Esophagus squamous epithelium (tissue), 5 donors: Measurements from ENCODE around the gene ZNF766. TPM values are rescaled to one million over a fixed set of nuclear protein-coding genes. Genes with fewer than 3 reads are reported as not detected.
"Not testable (repeated sequence)": the region's sequence is repeated elsewhere in the genome, so short reads cannot be mapped to it uniquely, and the experiment has no call there.

Experiments used
- DNase-seq: peaks from one replicate; lab custom pipeline; 2025; lab: John Stamatoyannopoulos, UW
- H3K27ac ChIP-seq, 4 donors: fragments of 200-600 bp; sonication (generic); one replicate each; pipeline ENCODE4 v1.5.1; 2016 to 2019; ENCODE audit warnings: mild to moderate bottlenecking in 1 of 4
- H3K27me3 ChIP-seq, 4 donors: fragments of 200-600 bp; sonication (generic); 1 replicate in 3 of 4; 2 replicates in 1 of 4; pipeline versions ENCODE4 v1.5.1 to v1.6.0; 2017 to 2021; ENCODE audit warnings: antibody characterized with exemption in 1 of 4
- H3K36me3 ChIP-seq, 3 donors: fragments of 200-600 bp; sonication (generic); one replicate each; pipeline ENCODE4 v1.5.1; 2016 to 2019
- H3K4me1 ChIP-seq, 3 donors: fragments of 200-600 bp; sonication (generic); one replicate each; pipeline ENCODE4 v1.5.1; 2017 to 2019
- H3K4me3 ChIP-seq, 4 donors: fragments of 200-600 bp; sonication (generic); 1 replicate in 3 of 4; 2 replicates in 1 of 4; pipeline ENCODE4 v1.5.1; 2016 to 2019; ENCODE audit warnings: mild to moderate bottlenecking in 2 of 4, moderate library complexity in 1 of 4
- H3K9me3 ChIP-seq, 3 donors: fragments of 200-600 bp; sonication (generic); one replicate each; pipeline ENCODE4 v1.5.1; 2016 to 2019
- POLR2A ChIP-seq, 4 donors: fragments of 450-650 bp; IDR thresholded peaks; one replicate each; pipeline ENCODE4 v1.6.1; 2017; ENCODE audit warnings: antibody characterized with exemption in 4 of 4, mild to moderate bottlenecking in 4 of 4, moderate library complexity in 3 of 4
- WGBS, 2 donors: methylation state at CpG; one replicate each; pipeline ENCODE4 v1.1.5; 2018; 5-methylcytosine and 5-hydroxymethylcytosine counted together
- intact Hi-C: fragments of 100-400 bp; cut with DNase I; formaldehyde crosslinking; loops from one replicate; pipeline ENCODE4 v1.15.0; 2022
- total RNA-seq, 4 donors: library from RNA; depleted of rRNA; stranded (reverse); fragments of >200 nt; gene quantifications; one replicate each; pipeline ENCODE4 v1.1.0, GENCODE V29; 2016
- TF ChIP-seq, protein P1 (sequence below), 6 experiments: fragments of 450-650 bp in 4 of 6; fragments of 200-600 bp in 2 of 6; sonication (generic) in 2 of 6; IDR thresholded peaks; one replicate each; pipeline ENCODE4 v1.5.1; 2016 to 2019; ENCODE audit warnings: antibody characterized with exemption in 6 of 6, mild to moderate bottlenecking in 4 of 6, moderate library complexity in 4 of 6
- donor health status: DM: yes; HTN: yes; CAD: no.

The ZNF766 gene
- total RNA-seq, 4 donors from 2014 or later = 2.5 to 8.4 (median 3.9) TPM

DNA sequence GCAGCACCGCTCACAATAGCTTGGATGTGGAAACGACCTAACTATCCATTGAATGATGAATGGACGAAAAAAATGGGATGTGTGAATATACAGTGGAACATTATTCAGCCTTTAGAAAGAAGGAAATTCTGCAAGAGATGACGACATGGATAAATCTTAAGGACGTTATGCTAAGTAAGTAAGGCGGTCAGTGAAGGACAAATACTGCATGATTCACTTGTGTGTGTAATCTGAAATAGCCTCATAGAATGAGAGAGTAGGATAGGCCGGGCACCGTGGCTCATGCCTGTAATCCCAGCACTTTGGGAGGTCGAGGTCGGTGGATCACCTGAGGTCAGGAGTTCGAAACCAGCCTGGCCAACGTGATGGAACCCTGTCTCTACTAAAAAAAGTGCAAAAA, 25.4 kb upstream of the ZNF766 start:
- TF ChIP-seq POLR2A (IDR thresholded peaks at IDR 0.05) = no peak
- TF ChIP-seq, protein P1, sequence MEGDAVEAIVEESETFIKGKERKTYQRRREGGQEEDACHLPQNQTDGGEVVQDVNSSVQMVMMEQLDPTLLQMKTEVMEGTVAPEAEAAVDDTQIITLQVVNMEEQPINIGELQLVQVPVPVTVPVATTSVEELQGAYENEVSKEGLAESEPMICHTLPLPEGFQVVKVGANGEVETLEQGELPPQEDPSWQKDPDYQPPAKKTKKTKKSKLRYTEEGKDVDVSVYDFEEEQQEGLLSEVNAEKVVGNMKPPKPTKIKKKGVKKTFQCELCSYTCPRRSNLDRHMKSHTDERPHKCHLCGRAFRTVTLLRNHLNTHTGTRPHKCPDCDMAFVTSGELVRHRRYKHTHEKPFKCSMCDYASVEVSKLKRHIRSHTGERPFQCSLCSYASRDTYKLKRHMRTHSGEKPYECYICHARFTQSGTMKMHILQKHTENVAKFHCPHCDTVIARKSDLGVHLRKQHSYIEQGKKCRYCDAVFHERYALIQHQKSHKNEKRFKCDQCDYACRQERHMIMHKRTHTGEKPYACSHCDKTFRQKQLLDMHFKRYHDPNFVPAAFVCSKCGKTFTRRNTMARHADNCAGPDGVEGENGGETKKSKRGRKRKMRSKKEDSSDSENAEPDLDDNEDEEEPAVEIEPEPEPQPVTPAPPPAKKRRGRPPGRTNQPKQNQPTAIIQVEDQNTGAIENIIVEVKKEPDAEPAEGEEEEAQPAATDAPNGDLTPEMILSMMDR (IDR thresholded peaks at IDR 0.05) = no peak
- intact Hi-C loops = no loop called here
- Histone ChIP-seq H3K36me3 (no peaks in the 10 kb centered on the region), H3K4me3 (no peak overlapping the region), H3K27me3 (no peaks in the 10 kb centered on the region), H3K4me1 (no peaks in the 10 kb centered on the region), H3K9me3 (no peaks in the 10 kb centered on the region), H3K27ac (no peak overlapping the region)
- no peak for DNase-seq
- WGBS, 2 donors = 76 to 83% methylated on average over 12 of the region's 12 CpGs

DNA sequence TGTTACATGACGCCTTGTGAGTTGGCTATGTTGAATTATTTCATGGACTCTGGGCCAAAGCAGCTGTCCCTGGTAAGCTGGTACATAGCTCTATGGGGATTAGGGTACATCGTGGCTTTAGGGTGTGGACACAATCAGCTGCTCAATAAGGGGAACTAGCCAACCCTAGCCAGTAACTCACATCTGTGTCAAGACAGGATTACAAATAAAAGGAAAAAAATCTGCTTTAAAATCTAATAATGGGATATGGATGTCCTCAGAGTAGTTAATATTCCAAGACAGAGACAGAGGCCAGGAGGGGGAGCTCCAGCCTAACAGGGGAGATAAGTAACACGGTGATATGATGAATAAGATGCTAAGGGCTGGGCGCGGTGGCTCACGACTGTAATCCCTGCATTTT, 21.1 kb upstream of the ZNF766 start:
- no peak for TF ChIP-seq POLR2A (IDR thresholded peaks at IDR 0.05)
- TF ChIP-seq, protein P1 (IDR thresholded peaks at IDR 0.05) = peak in 5 of 6 experiments; percentile 28 to 53 (median 32)
- intact Hi-C loops = no loop called here
- Histone ChIP-seq H3K36me3 (no peaks in the 10 kb centered on the region), H3K27ac (no peak overlapping the region), H3K9me3 (no peaks in the 10 kb centered on the region), H3K4me1 (no peaks in the 10 kb centered on the region), H3K4me3 (no peak overlapping the region), H3K27me3 (no peaks in the 10 kb centered on the region)
- DNase-seq = no peak
- WGBS, 2 donors = 7 to 20% methylated on average over 6 of the region's 6 CpGs

DNA sequence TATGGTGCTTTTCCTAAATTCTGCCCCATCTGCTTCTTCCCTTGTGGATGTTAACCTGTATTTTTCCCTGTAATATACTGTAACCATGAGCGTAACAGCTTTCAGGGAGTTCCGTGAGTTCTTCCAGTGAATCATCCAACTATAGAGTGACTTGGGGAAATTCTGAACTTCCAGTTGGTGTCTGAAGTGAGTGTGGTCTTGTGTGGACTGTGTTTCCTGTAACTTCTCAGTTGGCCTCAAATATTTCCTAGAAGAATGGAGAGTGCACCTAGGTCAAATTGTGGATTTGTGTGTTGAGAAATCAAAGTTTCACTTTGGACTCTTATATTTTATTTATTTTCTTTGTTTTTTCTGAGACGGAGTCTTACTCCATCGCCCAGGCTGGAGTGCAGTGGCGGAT, 11.0 kb upstream of the ZNF766 start:
- H3K27ac ChIP-seq = no peak overlapping the region
- no peaks in the 10 kb centered on the region for H3K4me1 ChIP-seq
- intact Hi-C loops = no loop called here
- WGBS, 2 donors = 94 to 96% methylated on average over 5 of the region's 5 CpGs
- H3K27me3 ChIP-seq = no peaks in the 10 kb centered on the region
- peaks cover 0 to 7% (median 0%) of the 10 kb centered on the region in 3 donors for H3K9me3 ChIP-seq
- no peak overlapping the region for H3K4me3 ChIP-seq
- no peaks in the 10 kb centered on the region for H3K36me3 ChIP-seq
- no peak for DNase-seq
- TF ChIP-seq, protein P1 (IDR thresholded peaks at IDR 0.05) = no peak
- TF ChIP-seq POLR2A (IDR thresholded peaks at IDR 0.05) = no peak

DNA sequence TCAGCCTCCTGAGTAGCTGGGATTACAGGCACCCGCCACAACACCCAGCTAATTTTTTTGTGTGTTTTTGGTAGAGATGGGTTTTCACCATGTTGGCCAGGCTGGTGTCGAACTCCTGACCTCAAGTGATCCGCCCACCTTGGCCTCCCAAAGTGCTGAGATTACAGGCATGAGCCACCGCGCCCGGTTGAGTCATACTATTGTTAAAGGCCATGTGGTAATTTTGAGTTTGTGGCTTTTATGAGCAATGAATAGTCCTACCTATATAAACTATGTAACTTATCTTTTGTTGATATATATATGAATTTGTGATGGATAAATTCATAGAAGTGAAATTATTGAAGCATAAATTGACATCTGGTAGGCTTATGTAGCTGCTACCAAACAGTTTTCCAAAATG, 3.8 kb upstream of the ZNF766 start:
- H3K9me3 ChIP-seq, H3K4me1 ChIP-seq, DNase-seq, H3K36me3 ChIP-seq, H3K4me3 ChIP-seq, H3K27ac ChIP-seq, H3K27me3 ChIP-seq: not testable (repeated sequence)
- intact Hi-C loops = loop anchor here (10.0 kb wide), 1 partner anchor 1479 kb away; no protein-coding TSS in a partner anchor
- 72 to 84% methylated on average over 6 of the region's 6 CpGs for WGBS, 2 donors

DNA sequence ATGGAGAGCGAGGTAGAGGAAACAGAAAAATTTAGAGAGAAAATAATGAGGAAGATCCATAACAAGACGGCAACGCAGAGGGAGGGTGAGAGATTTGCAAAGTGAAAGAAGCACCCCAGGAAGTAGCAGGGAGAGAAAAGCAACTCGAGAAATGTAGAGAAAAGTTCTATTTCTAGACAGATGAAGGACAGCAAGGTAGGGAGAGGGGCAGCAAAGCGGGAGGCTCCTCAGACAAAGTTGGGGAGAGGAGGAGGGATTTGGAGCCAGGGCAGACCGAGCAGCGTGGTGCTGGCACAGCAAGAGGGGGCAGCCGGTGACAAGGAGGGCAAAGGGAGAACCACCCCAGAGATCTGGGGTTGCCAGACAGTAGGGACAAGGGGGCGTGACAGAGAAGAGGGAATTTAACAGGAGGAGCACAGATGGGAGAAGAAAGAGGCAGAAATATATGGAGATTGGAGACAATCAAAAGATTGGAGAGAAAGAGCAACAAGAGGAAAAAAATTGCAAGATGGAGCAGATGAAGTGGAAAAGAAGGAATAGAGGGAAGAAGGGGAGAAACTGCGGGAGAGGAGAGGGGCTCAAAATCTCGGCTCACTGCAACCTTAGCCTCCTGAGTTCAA, 989 bp downstream of the ZNF766 start:
- Histone ChIP-seq H3K4me1 (peaks cover 0 to 21% (median 10%) of the 10 kb centered on the region in 3 donors), H3K4me3 (peak overlapping the region; percentile 93 to 100 (median 98)), H3K27me3 (no peaks in the 10 kb centered on the region), H3K9me3 (peaks cover 0 to 33% (median 0%) of the 10 kb centered on the region in 3 donors), H3K27ac (peak overlapping the region; percentile 98 to 100 (median 98)), H3K36me3 (peaks cover 0 to 38% (median 0%) of the 10 kb centered on the region in 3 donors)
- intact Hi-C loops = no loop called here
- 10 to 14% methylated on average over 10 to 11 of the region's 11 CpGs for WGBS, 2 donors
- no peak for TF ChIP-seq POLR2A (IDR thresholded peaks at IDR 0.05)
- TF ChIP-seq, protein P1 (IDR thresholded peaks at IDR 0.05) = no peak
- no peak for DNase-seq
